GM03348 (cell line): ENCODE results near the gene TCERG1L.
"Not testable (repeated sequence)": the region's sequence is repeated elsewhere in the genome, so short reads cannot be mapped to it uniquely, and the experiment has no call there.

Source experiments
- DNase-seq: peaks from one replicate; pipeline ENCODE4 v3.0.0; 2012; ENCODE audit warnings: low spot score

Gene TCERG1L

DNA sequence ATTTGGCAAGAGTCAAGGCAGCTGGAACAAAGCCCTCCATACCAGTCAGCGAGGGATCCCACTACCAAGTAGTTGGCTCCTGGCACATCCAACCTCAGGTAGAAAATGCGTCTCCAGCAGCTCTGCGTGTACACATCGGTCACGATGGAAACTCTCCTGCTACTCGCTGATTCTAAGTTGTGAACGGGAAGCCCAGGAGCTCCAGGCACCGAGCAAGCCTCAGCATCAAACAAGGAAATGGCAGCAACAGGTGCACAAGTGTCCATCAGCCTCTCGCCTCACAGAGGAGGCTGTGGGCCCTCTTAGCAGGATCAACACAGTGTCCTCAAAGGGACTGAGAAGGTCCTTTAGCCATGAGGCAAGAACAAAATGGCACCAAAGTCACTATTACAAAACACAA lies 127.0 kb downstream of the TCERG1L start:
- no peak for DNase-seq

DNA sequence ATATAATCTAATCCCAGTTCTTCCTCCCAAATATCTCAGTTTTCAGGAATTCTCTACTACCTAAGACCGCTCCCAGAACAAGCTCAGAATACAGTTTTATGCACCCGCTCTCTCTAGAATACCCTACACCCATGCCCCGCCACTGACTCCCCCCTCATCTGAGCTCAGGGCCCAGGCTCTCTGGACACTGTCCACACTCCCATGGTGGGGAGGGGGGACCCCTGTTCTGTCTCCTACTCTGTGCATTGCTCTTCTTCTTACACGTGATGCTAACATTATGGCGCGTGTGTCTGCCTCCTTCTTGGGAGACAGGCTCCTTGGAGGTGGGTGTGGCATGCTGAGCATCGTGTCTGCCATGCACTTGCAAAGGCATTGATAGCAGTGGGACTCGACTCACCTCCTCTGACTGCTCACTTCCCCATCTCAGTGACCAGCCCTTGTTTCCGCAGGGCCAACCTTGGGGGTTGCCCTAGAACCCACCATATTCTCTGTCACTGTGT lies 127.9 kb downstream of the TCERG1L start:
- DNase-seq, result no peak

DNA sequence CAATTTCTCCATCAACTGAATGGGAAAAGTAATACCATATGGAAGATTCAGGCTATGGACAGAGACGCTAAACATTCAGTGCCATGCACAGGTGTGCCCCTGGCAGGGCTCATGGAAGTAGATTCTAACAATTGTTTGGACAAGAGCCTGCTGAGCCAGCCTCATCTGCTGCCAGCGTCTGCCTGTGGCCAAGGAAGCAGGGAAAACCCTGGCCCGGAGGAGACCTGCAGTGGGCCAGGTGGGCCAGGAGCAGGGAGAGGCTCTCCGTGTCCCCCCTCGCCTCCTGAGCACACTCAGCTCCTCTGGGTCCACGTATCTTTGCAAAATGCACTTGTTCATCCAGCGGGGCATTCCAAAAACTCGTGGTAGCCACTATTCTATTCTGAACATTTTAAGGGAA lies 130.1 kb downstream of the TCERG1L start:
- DNase-seq, result no peak

DNA sequence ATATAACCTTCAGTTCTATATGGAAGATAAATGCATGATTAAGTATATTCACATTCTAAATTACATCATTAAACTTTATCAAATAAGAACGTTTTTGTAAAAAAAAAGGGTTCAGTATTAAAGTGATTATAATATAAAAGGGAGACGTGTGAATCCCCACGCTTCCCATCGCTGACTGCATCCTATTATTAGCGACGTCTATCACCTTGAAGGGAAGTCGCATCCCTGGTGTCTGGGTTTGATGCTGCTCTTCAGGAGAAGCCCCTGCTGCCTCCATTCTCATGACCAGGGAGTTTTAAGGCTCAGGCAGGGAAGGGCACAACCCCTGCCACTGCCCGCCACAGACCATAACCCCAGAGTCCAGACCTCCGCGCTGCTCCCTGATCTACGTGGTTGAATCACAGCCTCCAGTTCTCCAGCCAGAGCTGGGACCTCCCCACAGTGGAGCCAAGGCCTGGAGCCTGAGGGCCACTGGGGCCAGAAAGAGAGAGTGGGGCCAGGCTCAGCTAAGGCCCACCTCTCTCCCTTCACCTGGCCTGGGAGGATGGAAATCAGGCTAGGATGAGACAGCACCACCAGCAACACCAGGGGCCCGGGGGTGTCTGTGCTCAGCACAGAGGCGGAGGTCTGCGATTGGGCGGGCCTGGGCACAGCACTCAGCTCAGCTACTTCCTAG lies 130.6 kb downstream of the TCERG1L start:
- no peak for DNase-seq

DNA sequence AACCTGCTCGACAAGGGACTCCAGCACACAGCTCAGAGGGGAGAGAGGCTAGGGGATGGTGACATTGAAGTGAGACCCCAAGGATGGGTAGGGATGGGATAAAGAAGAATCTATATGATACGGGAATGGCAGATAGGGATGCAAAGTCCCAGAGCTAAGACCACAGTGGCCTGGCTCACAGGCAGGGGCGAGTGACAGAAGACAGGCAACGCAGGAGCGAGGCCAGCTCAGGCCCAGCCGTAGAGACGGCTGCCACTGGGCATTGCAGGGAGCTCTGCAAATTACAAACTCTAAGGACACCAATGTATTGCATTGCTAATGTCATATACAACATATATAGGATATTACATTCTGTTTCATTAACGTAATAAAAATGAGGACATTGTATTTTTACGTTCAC lies 131.4 kb downstream of the TCERG1L start:
- DNase-seq, result no peak

DNA sequence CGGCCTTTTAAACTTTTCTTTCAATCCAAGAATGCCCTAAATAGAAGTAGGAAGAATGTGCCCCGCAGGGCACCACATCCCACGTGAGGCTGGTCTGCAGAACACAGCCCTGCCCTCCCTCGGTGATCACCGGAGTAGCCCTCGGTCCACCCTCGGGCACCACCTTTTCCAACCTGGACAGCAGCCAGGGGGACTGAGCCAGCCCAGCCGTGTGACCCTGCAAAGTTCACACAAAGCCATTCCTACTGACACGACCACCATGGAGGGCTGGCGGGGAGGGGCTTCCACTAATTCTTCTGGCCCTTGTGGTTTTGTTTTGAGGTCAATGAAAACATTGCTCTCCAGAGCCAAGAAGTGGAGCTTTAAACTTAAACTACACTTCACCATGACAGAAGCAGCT lies 132.2 kb downstream of the TCERG1L start:
- DNase-seq, result no peak

DNA sequence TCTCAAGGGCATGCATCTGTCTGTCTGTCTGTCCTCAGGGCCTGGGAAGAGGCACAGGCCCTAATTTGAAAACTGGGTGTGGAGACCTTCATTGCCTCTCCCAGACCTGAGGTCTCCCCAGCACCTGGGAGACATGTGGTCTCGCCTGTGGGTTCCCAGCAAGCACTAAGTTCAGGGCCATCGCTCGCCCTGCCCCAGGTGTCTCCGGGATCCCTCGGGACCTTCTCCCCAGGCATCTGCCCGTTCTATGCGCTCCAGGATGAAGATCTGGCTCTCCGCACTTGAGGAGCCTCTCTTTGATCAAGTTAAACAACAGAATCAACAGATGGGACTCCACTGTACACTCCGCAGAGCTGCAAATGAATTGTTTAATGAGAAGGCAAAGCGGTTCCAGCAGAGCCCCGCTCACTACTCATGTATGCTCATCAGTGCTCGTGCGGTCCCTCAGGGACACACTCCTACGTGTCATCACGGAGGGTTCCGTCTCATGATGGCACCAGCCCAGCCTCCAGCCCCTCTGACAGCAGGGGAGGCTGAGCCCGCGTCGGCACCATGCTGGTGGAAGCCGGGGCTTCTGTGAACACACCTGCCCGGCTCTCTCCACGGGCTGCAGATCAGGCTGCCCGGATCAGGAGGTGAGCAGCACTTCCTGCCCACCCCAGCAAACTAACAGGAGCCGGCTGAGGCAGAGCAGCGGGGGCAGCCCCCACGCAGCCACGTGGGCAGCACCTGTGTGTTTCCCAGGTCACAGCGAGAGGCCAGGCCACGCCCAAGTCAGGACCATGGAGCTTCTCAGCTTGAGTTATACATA lies 132.8 kb downstream of the TCERG1L start:
- DNase-seq, result no peak

DNA sequence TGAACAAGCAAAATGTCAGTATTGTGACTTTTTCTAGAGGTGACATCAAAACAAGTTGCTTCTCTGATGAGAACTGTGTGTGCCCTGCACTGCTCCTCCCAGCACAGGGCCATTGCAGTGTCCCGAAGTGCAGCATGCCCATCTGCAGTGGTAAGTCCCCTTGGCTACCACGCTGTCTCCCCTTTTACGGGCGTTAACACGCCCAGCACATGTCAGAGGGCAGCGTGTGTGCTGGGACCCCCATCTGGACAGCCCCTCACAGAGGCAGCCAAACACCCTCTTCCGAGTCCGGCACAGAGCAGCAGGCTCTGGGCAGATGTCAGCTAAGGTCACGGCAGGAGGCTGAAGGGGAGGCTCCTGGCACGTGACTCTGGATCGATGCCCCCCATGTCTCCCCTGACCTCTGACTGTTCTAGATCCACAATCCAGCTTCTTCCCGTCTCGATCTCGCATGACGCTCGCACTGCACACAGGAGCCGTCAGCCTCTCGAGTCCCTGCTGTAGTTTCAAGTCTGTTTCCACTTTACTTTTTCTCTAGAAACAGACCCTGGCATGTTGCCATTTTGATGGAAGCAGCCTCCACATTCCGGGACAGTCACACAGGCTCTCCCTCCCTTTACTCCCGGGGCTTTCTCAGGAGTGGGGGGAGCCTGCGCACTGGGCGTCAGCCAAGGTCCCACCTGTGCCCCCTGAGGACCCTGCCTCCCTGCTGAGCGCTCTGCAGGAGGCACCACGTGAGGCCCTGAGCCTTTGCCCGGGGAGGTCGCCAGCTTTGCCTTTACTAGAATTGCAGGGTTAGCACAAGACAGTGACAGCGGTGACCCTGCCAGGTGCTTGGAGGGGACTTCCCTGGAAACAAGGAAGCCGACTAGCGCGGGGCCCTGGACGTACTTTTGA lies 133.8 kb downstream of the TCERG1L start:
- DNase-seq, result no peak

DNA sequence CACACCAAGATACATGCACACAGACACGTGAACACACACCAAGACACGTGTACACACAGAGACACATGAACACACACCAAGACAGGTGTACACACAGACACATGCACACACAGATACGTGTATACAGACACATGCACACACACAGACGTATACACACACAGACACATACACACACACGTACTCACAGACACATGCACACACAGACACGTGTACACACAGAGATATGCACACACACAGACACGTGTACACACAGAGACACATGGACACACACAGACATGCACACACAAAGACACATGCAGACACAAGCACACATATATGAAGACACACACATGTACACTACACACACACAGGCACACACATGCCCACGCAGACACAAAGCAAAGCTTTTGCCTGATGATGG lies 134.6 kb downstream of the TCERG1L start:
- no peak for DNase-seq

DNA sequence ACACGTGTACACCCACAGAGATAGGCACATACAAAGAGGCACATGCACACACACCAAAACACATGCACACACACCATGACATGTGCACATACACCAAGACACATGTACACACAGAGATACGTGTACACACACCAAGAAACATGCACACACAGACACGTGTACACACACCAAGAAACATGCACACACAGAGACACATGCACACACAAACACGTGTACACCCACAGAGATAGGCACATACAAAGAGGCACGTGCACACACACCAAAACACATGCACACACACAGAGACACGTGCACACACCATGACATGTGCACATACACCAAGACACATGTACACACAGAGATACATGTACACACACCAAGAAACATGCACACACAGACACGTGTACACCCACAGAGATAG lies 135.2 kb downstream of the TCERG1L start:
- DNase-seq, result not testable (repeated sequence)

DNA sequence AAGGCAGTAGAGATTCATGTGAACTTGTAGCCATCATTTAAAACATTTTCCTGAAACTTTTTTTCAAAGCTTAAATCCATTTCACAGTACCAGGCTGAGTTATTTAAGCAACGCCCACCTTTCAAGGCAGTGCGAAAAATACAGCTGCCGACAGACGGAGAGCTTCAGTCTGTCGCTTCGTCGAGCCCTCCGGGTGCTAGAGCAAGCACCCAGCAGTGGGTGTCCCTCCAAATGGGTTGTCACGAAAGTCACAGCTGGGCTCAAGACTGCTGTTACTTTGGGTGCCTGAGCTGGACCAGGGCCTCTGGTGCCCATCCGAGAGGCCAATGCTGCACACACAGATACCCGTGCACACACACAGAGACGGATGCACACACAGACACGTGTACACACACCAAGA lies 135.6 kb downstream of the TCERG1L start:
- DNase-seq, result no peak

DNA sequence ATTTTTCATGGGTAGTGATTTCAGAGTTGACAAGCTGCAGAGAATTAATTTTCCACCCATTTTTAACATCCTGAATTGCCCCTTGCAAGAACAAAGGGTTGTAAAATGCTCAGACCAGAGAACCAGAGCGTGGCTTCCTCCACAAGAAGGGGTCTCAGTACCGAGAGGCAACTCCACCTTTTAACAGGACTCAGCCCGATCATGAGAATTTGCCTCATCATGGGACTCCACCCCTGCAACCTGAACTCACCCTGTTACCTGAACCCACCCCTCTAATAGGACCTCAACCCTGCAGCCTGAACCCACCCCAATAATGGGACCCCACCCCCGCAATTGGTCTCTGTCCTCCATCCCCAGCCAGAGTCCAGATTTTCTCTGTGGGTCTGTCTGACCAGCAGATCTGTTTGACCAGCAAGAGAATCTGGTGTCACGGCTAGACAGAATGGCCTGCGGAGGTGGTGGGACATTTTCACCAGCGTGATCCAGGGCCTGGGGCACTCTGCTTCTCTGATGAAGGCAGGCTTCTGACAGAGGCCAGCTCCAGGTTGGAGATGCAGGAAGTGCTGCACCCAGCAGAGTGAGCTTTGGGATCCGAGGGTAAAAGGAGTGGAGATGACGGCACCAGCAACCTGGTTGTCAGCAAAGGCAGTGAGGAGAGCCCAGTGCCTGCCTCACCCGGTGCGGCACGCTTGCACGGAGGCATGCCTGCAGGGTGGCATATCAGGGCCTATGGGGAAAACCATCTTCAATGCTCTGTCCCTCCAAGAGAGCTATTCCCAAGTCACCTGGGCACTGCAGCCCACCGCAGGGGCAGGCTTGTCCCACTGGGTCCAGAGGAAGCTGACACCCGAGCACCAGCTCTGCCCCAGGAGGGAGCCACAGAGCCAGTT lies 136.6 kb downstream of the TCERG1L start:
- DNase-seq, result no peak

DNA sequence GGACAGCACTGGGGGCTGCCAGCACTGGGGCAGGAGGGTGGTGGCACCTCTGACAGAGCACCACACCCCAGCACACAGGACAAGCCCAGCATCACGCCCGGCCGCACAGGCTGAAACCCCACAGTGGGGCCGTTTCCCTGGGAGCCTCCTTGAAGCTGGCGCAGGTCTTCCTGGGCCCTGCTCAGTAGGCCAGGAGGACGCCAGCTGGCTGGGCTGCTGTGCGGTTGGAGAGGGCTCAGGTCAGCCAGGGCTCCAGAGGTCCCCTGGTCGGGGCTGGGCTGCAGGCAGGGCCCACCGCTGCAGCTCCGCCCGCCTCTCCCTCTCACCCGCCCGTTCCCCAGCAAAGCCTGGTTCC lies 137.3 kb downstream of the TCERG1L start:
- DNase-seq, result no peak

DNA sequence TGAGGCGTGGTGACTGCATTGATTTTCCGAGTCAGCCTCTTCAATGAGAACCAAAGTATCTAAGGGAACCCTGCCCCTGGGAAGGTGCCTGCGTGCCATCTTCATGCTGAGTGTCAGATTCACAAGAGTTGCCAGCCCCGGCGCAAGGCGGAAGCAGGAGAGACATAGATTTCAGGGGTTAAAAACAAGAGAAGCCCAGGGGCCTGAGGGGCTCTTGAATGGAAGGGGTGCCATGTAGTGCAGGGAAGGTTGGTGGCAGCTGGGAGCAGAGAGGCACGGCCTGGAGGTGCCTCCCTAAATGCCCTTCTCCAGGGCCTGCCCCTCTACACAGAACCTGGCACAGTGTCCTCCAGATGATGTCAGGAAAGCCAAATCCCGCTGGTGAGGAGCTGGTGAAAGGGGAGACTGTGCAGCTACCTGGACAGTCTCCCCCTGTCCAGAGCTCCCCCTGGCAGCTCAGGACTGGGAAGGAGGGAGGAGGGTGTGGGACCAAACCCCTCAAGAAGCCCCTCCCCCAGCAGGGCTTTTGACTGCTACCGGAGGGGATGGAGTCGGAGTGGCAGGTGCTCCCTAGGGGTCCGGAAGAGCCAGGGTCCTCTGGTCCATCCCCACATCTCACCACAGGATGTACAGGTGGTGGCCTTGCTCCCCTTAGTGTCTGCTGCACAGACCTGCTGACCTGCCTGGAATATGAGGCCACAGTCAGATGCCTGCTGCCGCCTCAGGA lies 137.9 kb downstream of the TCERG1L start:
- no peak for DNase-seq

DNA sequence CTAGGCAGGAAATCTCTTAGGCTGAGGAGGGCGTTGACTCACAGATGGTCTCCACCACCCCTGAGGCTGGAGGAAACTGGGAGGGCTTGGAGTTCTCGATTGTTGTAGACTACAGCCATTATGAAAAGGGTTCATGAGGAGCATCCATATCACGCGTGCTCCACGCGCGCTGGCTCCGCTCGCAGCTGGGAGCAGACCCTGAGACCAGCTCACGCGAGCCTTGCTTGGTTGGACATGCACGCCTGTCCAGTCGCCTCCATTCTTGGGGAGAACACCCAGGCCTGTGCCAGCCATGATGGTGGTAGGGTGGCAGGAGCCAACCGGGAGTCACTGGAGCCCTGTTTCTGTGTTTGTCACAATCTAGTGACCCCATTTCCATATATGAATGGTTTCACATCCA lies 139.1 kb downstream of the TCERG1L start:
- DNase-seq, result no peak

DNA sequence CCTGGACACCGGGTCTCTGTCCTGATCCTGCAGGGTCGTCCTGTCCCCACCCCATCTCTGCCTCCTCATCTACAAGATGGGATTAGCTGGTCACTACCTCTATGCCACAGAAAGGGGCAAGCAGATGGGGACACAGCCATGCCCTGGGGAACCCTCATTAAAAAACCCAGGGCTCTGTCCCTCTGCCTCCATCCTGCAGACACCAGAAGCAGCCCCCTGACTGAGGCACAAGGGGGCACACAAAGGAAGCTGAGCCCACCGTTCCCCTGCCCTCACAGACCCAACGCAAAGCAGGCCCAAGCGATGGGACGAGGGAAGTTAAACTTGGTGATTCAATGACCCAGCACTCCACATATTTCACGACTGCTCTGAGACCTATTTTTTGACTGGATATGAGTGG lies 142.4 kb downstream of the TCERG1L start:
- DNase-seq, result no peak

DNA sequence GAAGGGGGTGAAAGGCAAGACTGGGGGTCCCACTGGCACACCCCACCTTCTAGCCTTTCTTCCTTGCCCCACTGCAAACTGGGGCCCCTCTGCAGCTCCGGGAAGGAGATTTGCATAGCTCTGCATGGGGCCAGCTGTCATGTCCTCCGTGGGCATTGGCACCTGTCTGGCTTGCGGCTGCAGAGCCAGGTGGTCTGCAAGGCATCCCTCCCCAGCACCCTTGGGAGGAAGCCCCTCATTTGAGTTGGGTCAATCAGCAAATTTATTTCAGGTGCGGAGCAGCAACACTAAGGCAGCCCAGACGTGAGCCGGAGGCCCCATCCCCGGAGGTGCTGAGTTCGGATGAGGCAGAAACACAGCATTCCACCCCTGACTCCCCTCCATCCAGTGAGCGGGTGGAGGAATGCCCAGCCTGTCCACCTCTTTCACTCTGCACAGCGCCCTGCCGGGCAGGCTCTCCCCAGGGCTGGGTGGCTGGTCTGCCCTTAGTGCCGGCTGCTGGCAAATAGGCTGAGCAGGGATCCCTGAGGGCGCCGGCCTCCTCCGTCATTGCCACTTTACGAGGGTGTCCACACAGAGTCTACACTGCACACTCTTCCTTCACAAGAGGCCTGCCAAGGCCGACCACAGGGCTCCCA lies 143.2 kb downstream of the TCERG1L start:
- DNase-seq, result no peak

DNA sequence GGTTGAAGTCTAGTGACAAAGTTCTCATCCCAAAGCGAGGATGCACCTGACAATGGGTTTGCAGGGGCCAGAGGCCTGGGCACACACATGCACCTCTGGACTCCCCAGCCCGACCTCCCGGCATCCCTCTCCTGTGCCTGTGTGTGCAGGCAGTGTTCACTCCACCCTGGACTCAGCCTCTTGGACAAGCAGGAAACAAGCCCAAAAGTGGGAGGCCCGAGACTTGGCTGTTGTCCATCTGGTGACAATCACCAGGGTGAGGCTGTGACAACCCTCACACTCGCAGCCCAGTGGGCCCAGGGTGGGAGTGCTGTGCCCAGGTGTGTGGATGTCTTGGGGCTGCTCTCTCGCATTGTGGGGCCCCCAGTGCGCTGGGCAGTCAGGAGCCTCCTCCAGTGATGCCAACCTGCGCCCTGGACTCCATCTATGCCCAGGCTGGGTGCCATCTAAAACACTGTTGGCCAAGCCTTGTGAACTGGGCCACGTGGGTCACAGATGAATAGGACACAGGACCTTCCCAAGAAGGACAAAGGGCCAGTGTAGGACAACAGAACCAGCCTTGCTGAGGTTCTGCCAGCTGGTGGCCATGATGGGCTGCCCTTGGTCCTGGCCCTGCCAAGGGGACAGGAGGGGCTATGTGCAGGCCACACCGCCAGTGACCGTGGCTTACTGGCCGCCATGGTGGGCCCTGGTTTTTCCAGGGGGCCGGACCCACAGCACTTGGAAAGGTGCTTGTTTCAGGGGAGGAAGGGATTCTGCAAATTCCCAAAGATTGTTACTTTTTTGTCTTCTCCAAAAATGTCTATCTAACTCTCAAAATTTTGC lies 144.3 kb downstream of the TCERG1L start:
- DNase-seq, result no peak

DNA sequence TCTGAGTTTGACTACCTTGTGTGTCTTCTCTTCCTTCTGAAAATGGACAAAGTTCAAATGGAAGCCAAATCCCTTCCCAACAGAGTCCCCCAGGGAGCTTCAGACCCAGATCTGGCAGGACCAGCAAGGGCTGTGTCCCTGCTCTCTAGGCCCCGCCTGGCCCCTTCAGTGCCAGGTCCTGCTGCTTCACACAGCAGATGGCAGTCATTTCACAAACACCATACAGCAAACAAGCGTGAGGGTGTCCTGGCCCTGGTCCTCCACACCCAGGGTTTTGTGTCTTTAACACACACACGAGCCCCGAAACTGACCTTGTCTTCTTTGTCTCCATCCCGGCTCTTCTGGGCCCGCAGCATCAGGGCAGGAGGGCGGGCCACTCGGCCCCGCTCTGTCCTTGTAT lies 145.0 kb downstream of the TCERG1L start:
- no peak for DNase-seq

DNA sequence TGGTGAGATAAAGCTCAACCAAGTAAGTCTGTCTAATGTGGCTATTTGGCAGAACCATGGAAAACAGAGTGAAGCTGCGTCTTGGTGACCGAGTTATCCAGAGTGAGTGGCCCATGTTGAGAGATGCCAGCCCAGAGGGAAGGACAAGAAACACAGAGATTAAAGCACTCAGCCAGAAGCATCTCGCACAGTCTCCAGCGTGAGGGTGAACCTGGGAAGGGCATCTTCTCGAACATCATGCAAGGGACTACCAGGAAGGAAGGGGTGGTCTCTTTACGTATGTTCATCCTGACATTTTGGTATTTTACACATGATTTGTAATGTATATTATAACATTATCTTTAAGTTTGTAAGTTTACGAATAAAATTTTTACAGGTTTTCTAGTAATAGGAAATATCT lies 146.4 kb downstream of the TCERG1L start:
- DNase-seq, result no peak
